Small intestine (tissue), 7 donors: ENCODE results near the gene ITSN1. TPM values are rescaled to one million over a fixed set of nuclear protein-coding genes. Genes with fewer than 3 reads are reported as not detected.

ENCODE experiments used
- DNase-seq, 2 donors: peaks; one replicate each; pipeline versions ENCODE4 v3.0.0 to v3.0.0-alpha.2; 2013
- FAIRE-seq: peaks from 2 replicates; lab custom pipeline; 2012; peaks lifted over from hg19 to GRCh38; lab: Jason Lieb, UNC
- H3K27ac ChIP-seq, 3 donors: one replicate each; pipeline ENCODE4 v1.5.1; 2013; ENCODE audit warnings: low read length in 2 of 3, mild to moderate bottlenecking in 2 of 3, control low read depth in 1 of 3, inconsistent platforms in 1 of 3, low read depth in 1 of 3, moderate library complexity in 1 of 3
- H3K27me3 ChIP-seq, 3 donors: one replicate each; pipeline ENCODE4 v1.6.1; 2013; ENCODE audit warnings: low read length in 3 of 3, inconsistent platforms in 1 of 3; ENCODE audit not compliant: control insufficient read depth in 3 of 3, insufficient read depth in 3 of 3
- H3K36me3 ChIP-seq, 3 donors: one replicate each; pipeline ENCODE4 v1.6.1; 2013; ENCODE audit warnings: low read length in 3 of 3, inconsistent platforms in 1 of 3, low read depth in 1 of 3, mild to moderate bottlenecking in 1 of 3, moderate library complexity in 1 of 3; ENCODE audit not compliant: control insufficient read depth in 3 of 3, insufficient read depth in 2 of 3
- H3K4me1 ChIP-seq, 3 donors: one replicate each; pipeline ENCODE4 v1.6.1; 2013; ENCODE audit warnings: low read length in 2 of 3, inconsistent platforms in 1 of 3, low read depth in 1 of 3, mild to moderate bottlenecking in 1 of 3, moderate library complexity in 1 of 3; ENCODE audit not compliant: control insufficient read depth in 3 of 3, insufficient read depth in 2 of 3
- H3K4me3 ChIP-seq, 3 donors: one replicate each; pipeline ENCODE4 v1.5.1; 2013; ENCODE audit warnings: low read length in 3 of 3, control low read depth in 1 of 3, inconsistent platforms in 1 of 3, low read depth in 1 of 3, mild to moderate bottlenecking in 1 of 3, moderate library complexity in 1 of 3
- H3K9me3 ChIP-seq, 2 donors: one replicate each; pipeline ENCODE4 v1.6.1; 2013; ENCODE audit warnings: low read depth in 1 of 2, low read length in 1 of 2; ENCODE audit not compliant: control insufficient read depth in 2 of 2, insufficient read depth in 1 of 2
- WGBS, 3 donors: extraction: QIAGEN DNeasy Blood & Tissue Kit; methylation state at CpG; one replicate each; pipeline ENCODE4 v1.1.7; 2013; 5-methylcytosine and 5-hydroxymethylcytosine counted together
- polyA plus RNA-seq, 4 donors: library from polyadenylated mRNA; stranded (reverse) in 3 of 4; unstranded in 1 of 4; fragments of 200-250 nt in 3 of 4; fragments of 120-200 nt in 1 of 4; gene quantifications; one replicate each; pipeline versions ENCODE4 v1.2.1 to v1.2.3, GENCODE V29; 2013
- donor health status: healthy with polysubstance abuse.
- donor health status: control.
- donor health status: control.
- donor health status: Bipolar disorder and iron deficiency.
- donor health status: healthy.

ITSN1 gene
- polyA plus RNA-seq, 4 donors: 10.5 to 38.0 (median 21.1) TPM

GRCh38 chr21:33687634-33688033, 45.3 kb downstream of the ITSN1 start:
- H3K36me3 ChIP-seq: no peaks in the 10 kb centered on the region

GRCh38 chr21:33688353-33688752, 46.1 kb downstream of the ITSN1 start:
- WGBS, 3 donors: 78 to 96% (median 88%) methylated on average over 1 of the region's 1 CpG
- no peaks in the 10 kb centered on the region for H3K27me3 ChIP-seq
- no peaks in the 10 kb centered on the region for H3K9me3 ChIP-seq
- H3K27ac ChIP-seq: no peak overlapping the region
- DNase-seq (no peak), FAIRE-seq (no peak)
- no peak overlapping the region for H3K4me3 ChIP-seq
- peaks cover under 1 to 20% (median 6%) of the 10 kb centered on the region in 3 donors for H3K4me1 ChIP-seq
- no peaks in the 10 kb centered on the region for H3K36me3 ChIP-seq

More at GRCh38 chr21:33687634-33688033, 45.3 kb downstream of the ITSN1 start:
- 79 to 83% (median 79%) methylated on average over 3 of the region's 3 CpGs for WGBS, 3 donors
- Histone ChIP-seq H3K4me3 (no peak overlapping the region), H3K27ac (no peak overlapping the region), H3K27me3 (no peaks in the 10 kb centered on the region), H3K4me1 (peaks cover 2 to 20% (median 7%) of the 10 kb centered on the region in 3 donors), H3K9me3 (no peaks in the 10 kb centered on the region)
- no peak for DNase-seq
- FAIRE-seq: no peak

GRCh38 chr21:33690874-33691273, 48.6 kb downstream of the ITSN1 start:
- FAIRE-seq: no peak
- Histone ChIP-seq H3K4me1 (peaks cover 0 to 9% (median 0%) of the 10 kb centered on the region in 3 donors), H3K4me3 (no peak overlapping the region), H3K27ac (no peak overlapping the region), H3K36me3 (no peaks in the 10 kb centered on the region), H3K27me3 (no peaks in the 10 kb centered on the region), H3K9me3 (no peaks in the 10 kb centered on the region)
- WGBS, 3 donors: 73 to 77% (median 76%) methylated on average over 5 of the region's 5 CpGs
- DNase-seq: no peak

GRCh38 chr21:33691945-33692603, 49.8 kb downstream of the ITSN1 start:
- Histone ChIP-seq H3K36me3 (no peaks in the 10 kb centered on the region), H3K9me3 (no peaks in the 10 kb centered on the region), H3K4me1 (no peaks in the 10 kb centered on the region), H3K4me3 (no peak overlapping the region), H3K27me3 (no peaks in the 10 kb centered on the region), H3K27ac (no peak overlapping the region)
- FAIRE-seq (no peak), DNase-seq (no peak)
- WGBS, 3 donors: 87 to 95% (median 93%) methylated on average over 6 of the region's 6 CpGs

- Histone ChIP-seq H3K4me1 (no peaks in the 10 kb centered on the region), H3K4me3 (no peak overlapping the region), H3K27ac (no peak overlapping the region), H3K36me3 (no peaks in the 10 kb centered on the region), H3K9me3 (no peaks in the 10 kb centered on the region), H3K27me3 (no peaks in the 10 kb centered on the region)
- 68 to 80% (median 74%) methylated on average over 2 of the region's 2 CpGs for WGBS, 3 donors
- no peak for FAIRE-seq
- no peak for DNase-seq
Measured at GRCh38 chr21:33695813-33696212, 53.5 kb downstream of the ITSN1 start.

GRCh38 chr21:33696465-33696864, 54.2 kb downstream of the ITSN1 start:
- no peak for DNase-seq
- Histone ChIP-seq H3K9me3 (no peaks in the 10 kb centered on the region), H3K27me3 (no peaks in the 10 kb centered on the region), H3K4me3 (no peak overlapping the region), H3K36me3 (no peaks in the 10 kb centered on the region), H3K27ac (no peak overlapping the region), H3K4me1 (no peaks in the 10 kb centered on the region)
- 64 to 81% (median 69%) methylated on average over 5 of the region's 5 CpGs for WGBS, 3 donors
- FAIRE-seq: no peak

- WGBS, 3 donors: 87 to 88% (median 87%) methylated on average over 3 of the region's 3 CpGs
- DNase-seq: no peak
- Histone ChIP-seq H3K4me1 (no peaks in the 10 kb centered on the region), H3K27ac (no peak overlapping the region), H3K4me3 (no peak overlapping the region), H3K9me3 (no peaks in the 10 kb centered on the region), H3K27me3 (no peaks in the 10 kb centered on the region), H3K36me3 (no peaks in the 10 kb centered on the region)
- no peak for FAIRE-seq
Measured at GRCh38 chr21:33698087-33698860, 56.0 kb downstream of the ITSN1 start.

- H3K27ac ChIP-seq: no peak overlapping the region
- H3K4me1 ChIP-seq: peaks cover 0 to 7% (median 0%) of the 10 kb centered on the region in 3 donors
- no peaks in the 10 kb centered on the region for H3K36me3 ChIP-seq
- DNase-seq (no peak), FAIRE-seq (no peak)
- no peak overlapping the region for H3K4me3 ChIP-seq
- 82 to 96% (median 87%) methylated on average over 2 of the region's 2 CpGs for WGBS, 3 donors
- H3K9me3 ChIP-seq: no peaks in the 10 kb centered on the region
- H3K27me3 ChIP-seq: no peaks in the 10 kb centered on the region
Measured at GRCh38 chr21:33699277-33699676, 57.0 kb downstream of the ITSN1 start.
